Activated CD4-positive, alpha-beta T cell treated with anti-CD3 and anti-CD28 coated beads, Interleukin-2, amount 50 U/mL, for 48 hours (primary cell): ENCODE results near the gene EEIG1.

Experiments used
- DNase-seq, 2 experiments: peaks; one replicate each; pipeline ENCODE4 v3.0.0-alpha.2; 2020

The EEIG1 gene

GRCh38 chr9:127959398-127959797 is 21.4 kb downstream of the EEIG1 start:
- no peak for DNase-seq

- DNase-seq, result no peak
Measured at GRCh38 chr9:127958728-127959127, 22.1 kb downstream of the EEIG1 start.

- DNase-seq, result peak; percentile 85 to 91
Measured at GRCh38 chr9:127955294-127956015, 25.3 kb downstream of the EEIG1 start.

GRCh38 chr9:127954831-127955293 is 25.9 kb downstream of the EEIG1 start:
- DNase-seq, result no peak

- DNase-seq, result peak in 1 of 2 experiments; percentile 50
Measured at GRCh38 chr9:127953768-127954505, 26.9 kb downstream of the EEIG1 start.

- DNase-seq, result no peak
Measured at GRCh38 chr9:127953154-127953553, 27.6 kb downstream of the EEIG1 start.

- no peak for DNase-seq
Measured at GRCh38 chr9:127950513-127951289, 30.1 kb downstream of the EEIG1 start.

GRCh38 chr9:127949827-127950512 is 30.8 kb downstream of the EEIG1 start:
- DNase-seq, result no peak

GRCh38 chr9:127947841-127948710 is 32.7 kb downstream of the EEIG1 start:
- DNase-seq, result no peak

- DNase-seq, result no peak
Measured at GRCh38 chr9:127946728-127947127, 34.1 kb downstream of the EEIG1 start.

- DNase-seq, result no peak
Measured at GRCh38 chr9:127945942-127946341, 34.8 kb downstream of the EEIG1 start.

GRCh38 chr9:127945338-127945737 is 35.5 kb downstream of the EEIG1 start:
- DNase-seq, result no peak

- no peak for DNase-seq
Measured at GRCh38 chr9:127944586-127945218, 36.1 kb downstream of the EEIG1 start.

GRCh38 chr9:127943731-127944144 is 37.1 kb downstream of the EEIG1 start:
- DNase-seq, result peak; percentile 86 to 90

- DNase-seq, result no peak
Measured at GRCh38 chr9:127943011-127943662, 37.7 kb downstream of the EEIG1 start.

- peak in 1 of 2 experiments; percentile 56 for DNase-seq
Measured at GRCh38 chr9:127942216-127943010, 38.4 kb downstream of the EEIG1 start.

GRCh38 chr9:127941961-127942215 is 38.9 kb downstream of the EEIG1 start:
- DNase-seq, result no peak

- DNase-seq, result no peak
Measured at GRCh38 chr9:127941062-127941960, 39.5 kb downstream of the EEIG1 start.

GRCh38 chr9:127940593-127940992 is 40.2 kb downstream of the EEIG1 start:
- no peak for DNase-seq
